HG03565 (cell line): ENCODE measurements around the gene SERINC5.
"Not testable (repeated sequence)": the region's sequence is repeated elsewhere in the genome, so short reads cannot be mapped to it uniquely, and the experiment has no call there.

ENCODE experiments used
- ATAC-seq: cut with Tn5 transposase; IDR thresholded peaks from one replicate; pipeline ENCODE4 v1.9.1; 2021; ENCODE audit warnings: mild to moderate bottlenecking, moderate library complexity; ENCODE audit not compliant: unreplicated experiment

SERINC5 gene

GRCh38 chr5:80181618-80182211 lies 74.1 kb downstream of the SERINC5 start:
- ATAC-seq, result no peak

- no peak for ATAC-seq
Measured at GRCh38 chr5:80177236-80177635, 78.6 kb downstream of the SERINC5 start.

GRCh38 chr5:80175337-80175736 lies 80.5 kb downstream of the SERINC5 start:
- no peak for ATAC-seq

- no peak for ATAC-seq
Measured at GRCh38 chr5:80174790-80175189, 81.1 kb downstream of the SERINC5 start.

GRCh38 chr5:80172067-80172695 lies 83.7 kb downstream of the SERINC5 start:
- no peak for ATAC-seq

- ATAC-seq, result no peak
Measured at GRCh38 chr5:80170117-80170535, 85.7 kb downstream of the SERINC5 start.

- ATAC-seq, result no peak
Measured at GRCh38 chr5:80168388-80169028, 87.3 kb downstream of the SERINC5 start.

GRCh38 chr5:80165452-80165851 lies 90.4 kb downstream of the SERINC5 start:
- ATAC-seq, result no peak

GRCh38 chr5:80161165-80161564 lies 94.7 kb downstream of the SERINC5 start:
- ATAC-seq, result no peak

- no peak for ATAC-seq
Measured at GRCh38 chr5:80160242-80160641, 95.6 kb downstream of the SERINC5 start.

- no peak for ATAC-seq
Measured at GRCh38 chr5:80159133-80159815, 96.6 kb downstream of the SERINC5 start.

- ATAC-seq, result no peak
Measured at GRCh38 chr5:80156156-80156555, 99.7 kb downstream of the SERINC5 start.

GRCh38 chr5:80154749-80155148 lies 101.1 kb downstream of the SERINC5 start:
- ATAC-seq, result no peak

- not testable (repeated sequence) for ATAC-seq
Measured at GRCh38 chr5:80154289-80154688, 101.6 kb downstream of the SERINC5 start.

- ATAC-seq, result no peak
Measured at GRCh38 chr5:80153586-80154126, 102.2 kb downstream of the SERINC5 start.

GRCh38 chr5:80152778-80153177 lies 103.1 kb downstream of the SERINC5 start:
- no peak for ATAC-seq

GRCh38 chr5:80151890-80152289 lies 104.0 kb downstream of the SERINC5 start:
- no peak for ATAC-seq

- no peak for ATAC-seq
Measured at GRCh38 chr5:80150731-80151130, 105.1 kb downstream of the SERINC5 start.

GRCh38 chr5:80149161-80149609 lies 106.7 kb downstream of the SERINC5 start:
- no peak for ATAC-seq

GRCh38 chr5:80147119-80147815 lies 108.6 kb downstream of the SERINC5 start:
- ATAC-seq, result no peak

GRCh38 chr5:80146046-80146445 lies 109.8 kb downstream of the SERINC5 start:
- no peak for ATAC-seq
